Loucy (cell line): Measurements from ENCODE around the gene LRRC26.

Experiments
- H2AFZ ChIP-seq: fragments of 200-600 bp; sonication (generic); 2 replicates; pipeline ENCODE4 v1.6.0; 2016; ENCODE audit warnings: antibody characterized with exemption, mild to moderate bottlenecking, low read length, moderate library complexity
- H3F3A ChIP-seq: fragments of 200-600 bp; 2 replicates; pipeline ENCODE4 v1.6.0; 2016; ENCODE audit warnings: antibody characterized with exemption, low read depth, mild to moderate bottlenecking
- H3K27me3 ChIP-seq: fragments of 200-600 bp; sonication (generic); 2 replicates; pipeline ENCODE4 v1.6.1; 2014; ENCODE audit warnings: low read length, mild to moderate bottlenecking; ENCODE audit not compliant: insufficient read depth, poor library complexity, severe bottlenecking
- H3K36me3 ChIP-seq: fragments of 200-600 bp; sonication (generic); 2 replicates; pipeline ENCODE4 v1.6.1; 2016; ENCODE audit warnings: low read length; ENCODE audit not compliant: insufficient read depth
- H3K4me1 ChIP-seq: fragments of 200-600 bp; sonication (generic); 2 replicates; pipeline ENCODE4 v1.5.1; 2014; ENCODE audit warnings: low read length, mild to moderate bottlenecking; ENCODE audit not compliant: insufficient read depth, poor library complexity, severe bottlenecking
- H3K4me2 ChIP-seq: fragments of 200-600 bp; sonication (generic); 2 replicates; pipeline ENCODE4 v1.6.0; 2014; ENCODE audit warnings: antibody characterized with exemption, low read length, low read depth, mild to moderate bottlenecking; ENCODE audit not compliant: poor library complexity, severe bottlenecking
- H3K4me3 ChIP-seq: fragments of 200-600 bp; sonication (generic); 2 replicates; pipeline ENCODE4 v1.5.1; 2014; ENCODE audit warnings: low read length, mild to moderate bottlenecking, mixed read lengths; ENCODE audit not compliant: poor library complexity, severe bottlenecking
- H3K79me2 ChIP-seq: fragments of 200-600 bp; sonication (generic); 2 replicates; pipeline ENCODE4 v1.6.1; 2014; ENCODE audit warnings: low read length; ENCODE audit not compliant: insufficient read depth
- H3K9ac ChIP-seq: fragments of 200-600 bp; sonication (generic); 2 replicates; pipeline ENCODE4 v1.6.0; 2014; ENCODE audit warnings: mild to moderate bottlenecking, low read depth, low read length, moderate library complexity; ENCODE audit not compliant: poor library complexity, severe bottlenecking
- H3K9me2 ChIP-seq: fragments of 200-600 bp; sonication (generic); replicated peaks from 2 replicates; pipeline ENCODE4 v1.6.1; 2016; ENCODE audit warnings: low read depth, low read length, mixed read lengths
- H3K9me3 ChIP-seq: fragments of 200-600 bp; sonication (generic); 2 replicates; pipeline ENCODE4 v1.6.1; 2014; ENCODE audit warnings: mild to moderate bottlenecking, antibody characterized with exemption, low read length, low read depth; ENCODE audit not compliant: insufficient read depth
- H4K20me1 ChIP-seq: fragments of 200-600 bp; sonication (generic); 2 replicates; pipeline ENCODE4 v1.6.0; 2014; ENCODE audit warnings: antibody characterized with exemption, low read length, mild to moderate bottlenecking; ENCODE audit not compliant: insufficient read depth, poor library complexity, severe bottlenecking
- CTCF ChIP-seq: fragments of 200-600 bp; sonication (generic); conservative IDR thresholded peaks from 2 replicates; pipeline ENCODE4 v1.5.1; 2014; ENCODE audit warnings: mild to moderate bottlenecking, antibody characterized with exemption, low read length
- EZH2phosphoT487 ChIP-seq: fragments of 200-600 bp; IDR thresholded peaks from 2 replicates; pipeline ENCODE4 v1.6.1; 2018; ENCODE audit warnings: antibody characterized with exemption, mild to moderate bottlenecking, moderate library complexity, borderline replicate concordance

Gene LRRC26

GRCh38 chr9:137192448-137192780 is 22.6 kb upstream of the LRRC26 start:
- Histone ChIP-seq H2AFZ (no peak overlapping the region), H3K9me3 (no peaks in the 10 kb centered on the region), H3K79me2 (peaks cover 40% of the 10 kb centered on the region), H3K9me2 (no peaks in the 10 kb centered on the region), H3K4me3 (no peak overlapping the region), H3K27me3 (no peaks in the 10 kb centered on the region), H3K4me2 (no peak overlapping the region), H4K20me1 (peaks cover 24% of the 10 kb centered on the region), H3K36me3 (peaks cover 7% of the 10 kb centered on the region; the same call in 1 of the 2 replicates), H3K4me1 (peaks cover 13% of the 10 kb centered on the region), H3F3A (peaks cover 8% of the 10 kb centered on the region; the same call in 1 of the 2 replicates), H3K9ac (no peak overlapping the region)
- TF ChIP-seq EZH2phosphoT487, result no peak
- TF ChIP-seq CTCF, result no peak

- Histone ChIP-seq H3K9me3 (no peaks in the 10 kb centered on the region), H4K20me1 (peaks cover 26% of the 10 kb centered on the region), H3K27me3 (no peaks in the 10 kb centered on the region), H3K4me1 (peaks cover 18% of the 10 kb centered on the region), H3K79me2 (peaks cover 43% of the 10 kb centered on the region), H3K4me3 (no peak overlapping the region), H3K4me2 (no peak overlapping the region), H3F3A (peaks cover 8% of the 10 kb centered on the region; the same call in 1 of the 2 replicates), H3K36me3 (peaks cover 7% of the 10 kb centered on the region; the same call in 1 of the 2 replicates), H3K9me2 (no peaks in the 10 kb centered on the region), H3K9ac (no peak overlapping the region), H2AFZ (no peak overlapping the region)
- TF ChIP-seq CTCF (no peak), EZH2phosphoT487 (no peak)
These were observed 22.0 kb upstream of the LRRC26 start for GRCh38 chr9:137191691-137192447.

- Histone ChIP-seq H3K36me3 (peaks cover 7% of the 10 kb centered on the region; the same call in 1 of the 2 replicates), H3K4me3 (no peak overlapping the region), H3K27me3 (no peaks in the 10 kb centered on the region), H3K9me2 (no peaks in the 10 kb centered on the region), H3K9ac (no peak overlapping the region), H3F3A (peaks cover 8% of the 10 kb centered on the region; the same call in 1 of the 2 replicates), H4K20me1 (peaks cover 26% of the 10 kb centered on the region), H3K9me3 (no peaks in the 10 kb centered on the region), H3K4me2 (no peak overlapping the region), H2AFZ (no peak overlapping the region), H3K4me1 (peaks cover 20% of the 10 kb centered on the region), H3K79me2 (peaks cover 49% of the 10 kb centered on the region)
- TF ChIP-seq EZH2phosphoT487 (no peak), CTCF (no peak)
These were observed 21.4 kb upstream of the LRRC26 start for GRCh38 chr9:137191245-137191644.
